Keratinocyte (primary cell): ENCODE results near the gene BNIP3. TPM values are rescaled to one million over a fixed set of nuclear protein-coding genes. Genes with fewer than 3 reads are reported as not detected.

ENCODE experiments used
- DNase-seq: peaks from one replicate; pipeline ENCODE4 v3.0.0-alpha.2; 2011; ENCODE audit warnings: low read depth, missing footprints, low spot score
- FAIRE-seq: peaks from 2 replicates; lab custom pipeline; 2011; peaks lifted over from hg19 to GRCh38; lab: Jason Lieb, UNC
- H2AFZ ChIP-seq: 2 replicates; pipeline ENCODE4 v1.6.0; 2012; ENCODE audit warnings: low read length, control low read depth, inconsistent platforms; ENCODE audit not compliant: control insufficient read depth
- H3K27ac ChIP-seq: 2 replicates; pipeline ENCODE4 v1.5.1; 2011; ENCODE audit warnings: low read length; ENCODE audit not compliant: control insufficient read depth, insufficient read depth
- H3K27me3 ChIP-seq: 3 replicates; pipeline ENCODE4 v1.6.0; 2011; ENCODE audit warnings: low read length; ENCODE audit not compliant: control insufficient read depth, insufficient read depth; ENCODE audit errors: extremely low read depth
- H3K36me3 ChIP-seq, 2 experiments: 2 replicates in 1 of 2; 3 replicates in 1 of 2; pipeline ENCODE4 v1.5.1; 2011; ENCODE audit warnings: low read length in 2 of 2, mild to moderate bottlenecking in 1 of 2; ENCODE audit not compliant: control insufficient read depth in 2 of 2, insufficient read depth in 2 of 2; ENCODE audit errors: extremely low read depth in 1 of 2
- H3K4me1 ChIP-seq: 3 replicates; pipeline ENCODE4 v1.5.1; 2011; ENCODE audit warnings: low read length; ENCODE audit not compliant: control insufficient read depth, insufficient read depth; ENCODE audit errors: extremely low read depth
- H3K4me2 ChIP-seq: 3 replicates; pipeline ENCODE4 v1.6.0; 2011; ENCODE audit warnings: low read depth, low read length; ENCODE audit not compliant: control insufficient read depth, insufficient read depth; ENCODE audit errors: extremely low read depth
- H3K4me3 ChIP-seq, 3 experiments: fragments of 200-600 bp in 1 of 3; sonication (generic) in 1 of 3; 2 replicates in 2 of 3; 3 replicates in 1 of 3; pipeline ENCODE4 v1.5.1; 2011 to 2016; ENCODE audit warnings: low read length in 3 of 3, mild to moderate bottlenecking in 3 of 3, control low read depth in 2 of 3, inconsistent platforms in 1 of 3, low read depth in 1 of 3, mixed read lengths in 1 of 3, mixed run types in 1 of 3, moderate library complexity in 1 of 3; ENCODE audit not compliant: control insufficient read depth in 2 of 3, insufficient read depth in 2 of 3; ENCODE audit errors: extremely low read depth in 1 of 3
- H3K79me2 ChIP-seq: 2 replicates; pipeline ENCODE4 v1.6.0; 2012; ENCODE audit warnings: low read length; ENCODE audit not compliant: control insufficient read depth, insufficient read depth
- H3K9ac ChIP-seq: 3 replicates; pipeline ENCODE4 v1.6.0; 2011; ENCODE audit warnings: low read length; ENCODE audit not compliant: control insufficient read depth, insufficient read depth; ENCODE audit errors: extremely low read depth
- H3K9me1 ChIP-seq: 3 replicates; pipeline ENCODE4 v1.6.0; 2011; ENCODE audit warnings: low read length; ENCODE audit not compliant: control insufficient read depth, insufficient read depth; ENCODE audit errors: extremely low read depth
- H3K9me3 ChIP-seq: 2 replicates; pipeline ENCODE4 v1.5.1; 2012; ENCODE audit warnings: low read depth, low read length; ENCODE audit not compliant: control insufficient read depth
- H4K20me1 ChIP-seq: 3 replicates; pipeline ENCODE4 v1.6.0; 2011; ENCODE audit warnings: low read length; ENCODE audit not compliant: control insufficient read depth, insufficient read depth; ENCODE audit errors: extremely low read depth
- CTCF ChIP-seq, 3 experiments: IDR thresholded peaks in 1 of 3; conservative IDR thresholded peaks in 1 of 3; optimal IDR thresholded peaks in 1 of 3; 2 replicates in 2 of 3; 3 replicates in 1 of 3; pipeline versions ENCODE3 to v1.5.1; 2011; ENCODE audit warnings: low read length in 3 of 3, mild to moderate bottlenecking in 3 of 3, moderate library complexity in 2 of 3, control low read depth in 1 of 3, inconsistent platforms in 1 of 3; ENCODE audit not compliant: insufficient read depth in 2 of 3; ENCODE audit errors: extremely low read depth in 1 of 3
- EZH2 ChIP-seq: IDR thresholded peaks from one replicate; pipeline ENCODE4 v1.6.1; 2012; ENCODE audit warnings: inconsistent platforms, mild to moderate bottlenecking, low read length, moderate library complexity
- dilution Hi-C: fragments of 300-500 bp; cut with MboI; formaldehyde crosslinking; loops from one replicate; pipeline ENCODE4 v1.7.0; 2020; ENCODE audit warnings: low sequenced_read_pairs; ENCODE audit not compliant: extremely low pct_ligation_motif_present
- polyA plus RNA-seq, 5 experiments: library from polyadenylated mRNA; depleted of rRNA in 3 of 5; stranded (reverse) in 3 of 5; stranded (forward) in 1 of 5; unstranded in 1 of 5; fragments of >200 nt; gene quantifications; 1 replicate in 1 of 5; 2 replicates in 3 of 5; 3 replicates in 1 of 5; pipeline versions ENCODE4 v1.2.1 to v1.2.3, GENCODE V29; 2011 to 2012; ENCODE audit warnings: missing spikeins in 2 of 5, low read depth in 1 of 5, low replicate concordance in 1 of 5

Gene BNIP3
- polyA plus RNA-seq, 1 donor (not counting 4 experiments of a cell fraction or from before 2014, with no cell fraction given), result 77.9 TPM

GRCh38 chr10:132018446-132018845, 36.7 kb upstream of the BNIP3 start:
- DNase-seq (no peak), FAIRE-seq (no peak)
- H3K9me3 ChIP-seq, result no peaks in the 10 kb centered on the region
- no peak overlapping the region for H3K27ac ChIP-seq
- no peaks in the 10 kb centered on the region for H3K9me1 ChIP-seq
- TF ChIP-seq CTCF (optimal IDR thresholded peaks at IDR 0.05 in 1 of 3, IDR thresholded peaks at IDR 0.05 in 1 of 3, conservative IDR thresholded peaks at IDR 0.05 in 1 of 3; ENCODE audit: extremely low read depth in 1 of 3, insufficient read depth in 2 of 3, low read length in 3 of 3) (no peak), EZH2 (no peak)
- dilution Hi-C loops, result no loop called here
- no peak overlapping the region for H3K4me3 ChIP-seq
- no peaks in the 10 kb centered on the region for H4K20me1 ChIP-seq
- no peak overlapping the region for H2AFZ ChIP-seq
- H3K27me3 ChIP-seq, result no peaks in the 10 kb centered on the region
- no peaks in the 10 kb centered on the region for H3K79me2 ChIP-seq
- H3K36me3 ChIP-seq, result no peaks in the 10 kb centered on the region
- no peak overlapping the region for H3K9ac ChIP-seq
- no peak overlapping the region for H3K4me2 ChIP-seq
- peaks cover 6% of the 10 kb centered on the region for H3K4me1 ChIP-seq

GRCh38 chr10:132016514-132016913, 34.8 kb upstream of the BNIP3 start:
- Histone ChIP-seq H3K9ac (no peak overlapping the region), H3K27ac (no peak overlapping the region), H3K27me3 (no peaks in the 10 kb centered on the region), H3K4me3 (no peak overlapping the region), H3K4me2 (no peak overlapping the region), H2AFZ (no peak overlapping the region), H3K9me3 (no peaks in the 10 kb centered on the region), H3K36me3 (no peaks in the 10 kb centered on the region), H3K79me2 (no peaks in the 10 kb centered on the region), H3K9me1 (no peaks in the 10 kb centered on the region), H3K4me1 (peaks cover 6% of the 10 kb centered on the region), H4K20me1 (no peaks in the 10 kb centered on the region)
- FAIRE-seq, result no peak
- DNase-seq, result no peak
- TF ChIP-seq CTCF (optimal IDR thresholded peaks at IDR 0.05 in 1 of 3, IDR thresholded peaks at IDR 0.05 in 1 of 3, conservative IDR thresholded peaks at IDR 0.05 in 1 of 3; ENCODE audit: extremely low read depth in 1 of 3, insufficient read depth in 2 of 3, low read length in 3 of 3), result no peak
- TF ChIP-seq EZH2, result no peak
- dilution Hi-C loops, result no loop called here
